ENCODE data around the gene PCDHB8.
"Not testable (repeated sequence)": the region's sequence is repeated elsewhere in the genome, so short reads cannot be mapped to it uniquely, and the experiment has no call there.

Gene PCDHB8

GRCh38 chr5:141184117-141184855, 6.7 kb downstream of the PCDHB8 start:
- not testable (repeated sequence) for DNase-seq

- DNase-seq: peak; percentile 50
These were observed 9.4 kb downstream of the PCDHB8 start, which contains the start of gene PCDHB9 for GRCh38 chr5:141186897-141187512. PCDHB9 (plus strand) TSS chr5:141187161; CDS start chr5:141187319, 158 bp downstream.

GRCh38 chr5:141188682-141189081, 11.1 kb downstream of the PCDHB8 start:
- DNase-seq: not testable (repeated sequence)

GRCh38 chr5:141189131-141189530, 11.5 kb downstream of the PCDHB8 start:
- not testable (repeated sequence) for DNase-seq

GRCh38 chr5:141192110-141192725, 14.6 kb downstream of the PCDHB8 start, which contains the start of gene PCDHB10:
PCDHB10 (plus strand) TSS chr5:141192353; CDS start chr5:141192553, 200 bp downstream.
- peak; percentile 60 for DNase-seq

DNA sequence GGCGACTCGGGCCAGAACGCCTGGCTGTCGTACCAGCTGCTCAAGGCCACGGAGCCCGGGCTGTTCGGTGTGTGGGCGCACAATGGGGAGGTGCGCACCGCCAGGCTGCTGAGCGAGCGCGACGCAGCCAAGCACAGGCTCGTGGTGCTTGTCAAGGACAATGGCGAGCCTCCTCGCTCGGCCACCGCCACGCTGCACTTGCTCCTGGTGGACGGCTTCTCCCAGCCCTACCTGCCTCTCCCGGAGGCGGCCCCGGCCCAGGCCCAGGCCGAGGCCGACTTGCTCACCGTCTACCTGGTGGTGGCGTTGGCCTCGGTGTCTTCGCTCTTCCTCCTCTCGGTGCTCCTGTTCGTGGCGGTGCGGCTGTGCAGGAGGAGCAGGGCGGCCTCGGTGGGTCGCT, 16.7 kb downstream of the PCDHB8 start:
- DNase-seq: not testable (repeated sequence)

DNA sequence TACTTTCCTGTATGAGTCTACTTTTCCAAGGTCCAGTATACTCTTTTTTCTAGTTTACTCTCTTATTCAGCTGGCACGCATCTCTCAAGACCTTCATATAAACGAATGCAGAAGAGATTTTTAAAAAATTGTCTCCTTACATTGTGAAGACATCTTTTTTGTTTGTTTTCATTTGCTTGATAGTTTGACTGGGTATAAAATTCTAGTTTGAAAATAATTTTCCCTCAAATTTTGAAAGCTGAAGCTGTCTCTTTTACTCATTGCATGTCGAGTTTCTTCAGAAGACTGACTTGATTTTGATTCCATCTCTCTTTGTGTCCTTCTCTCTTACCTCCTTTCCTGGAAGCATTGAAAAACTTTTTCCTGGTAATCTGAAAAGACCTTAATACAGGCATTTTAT, 18.8 kb downstream of the PCDHB8 start:
- no peak for DNase-seq

- peak; percentile 68 for DNase-seq
These were observed 22.0 kb downstream of the PCDHB8 start, which contains the start of gene PCDHB11 for GRCh38 chr5:141199359-141200235. PCDHB11 (plus strand) TSS chr5:141199627; CDS start chr5:141199775, 148 bp downstream.

GRCh38 chr5:141201126-141201525, 23.5 kb downstream of the PCDHB8 start:
- DNase-seq: not testable (repeated sequence)

- not testable (repeated sequence) for DNase-seq
These were observed 24.1 kb downstream of the PCDHB8 start for GRCh38 chr5:141201646-141202045.

DNA sequence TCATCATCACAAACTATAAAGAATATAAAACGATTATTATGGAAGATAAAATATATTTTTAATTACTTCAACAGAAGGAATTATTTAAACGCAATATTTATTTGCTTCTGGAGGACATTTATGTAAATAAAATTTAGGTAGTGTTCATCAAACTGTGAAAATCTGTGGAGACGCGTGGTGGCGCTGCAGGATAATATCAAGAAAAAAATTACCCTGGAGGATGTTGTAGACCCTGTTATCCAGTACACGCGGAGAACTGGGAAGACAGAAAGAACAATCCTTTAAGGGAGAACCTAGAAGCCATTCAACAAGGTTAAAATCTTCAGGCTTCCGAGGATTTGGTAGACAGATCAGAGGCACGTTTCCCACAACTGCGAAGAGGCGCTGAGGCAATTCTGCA, 30.9 kb downstream of the PCDHB8 start, which contains the start of gene PCDHB12:
TSS of gene PCDHB12 (plus strand) at position 242 of the 400 bp plus-strand sequence. CDS start 189 bp downstream, outside the sequence.
- DNase-seq: peak; percentile 52

- not testable (repeated sequence) for DNase-seq
These were observed 32.7 kb downstream of the PCDHB8 start for GRCh38 chr5:141210281-141210680.

- DNase-seq: not testable (repeated sequence)
These were observed 33.3 kb downstream of the PCDHB8 start for GRCh38 chr5:141210849-141211248.

DNA sequence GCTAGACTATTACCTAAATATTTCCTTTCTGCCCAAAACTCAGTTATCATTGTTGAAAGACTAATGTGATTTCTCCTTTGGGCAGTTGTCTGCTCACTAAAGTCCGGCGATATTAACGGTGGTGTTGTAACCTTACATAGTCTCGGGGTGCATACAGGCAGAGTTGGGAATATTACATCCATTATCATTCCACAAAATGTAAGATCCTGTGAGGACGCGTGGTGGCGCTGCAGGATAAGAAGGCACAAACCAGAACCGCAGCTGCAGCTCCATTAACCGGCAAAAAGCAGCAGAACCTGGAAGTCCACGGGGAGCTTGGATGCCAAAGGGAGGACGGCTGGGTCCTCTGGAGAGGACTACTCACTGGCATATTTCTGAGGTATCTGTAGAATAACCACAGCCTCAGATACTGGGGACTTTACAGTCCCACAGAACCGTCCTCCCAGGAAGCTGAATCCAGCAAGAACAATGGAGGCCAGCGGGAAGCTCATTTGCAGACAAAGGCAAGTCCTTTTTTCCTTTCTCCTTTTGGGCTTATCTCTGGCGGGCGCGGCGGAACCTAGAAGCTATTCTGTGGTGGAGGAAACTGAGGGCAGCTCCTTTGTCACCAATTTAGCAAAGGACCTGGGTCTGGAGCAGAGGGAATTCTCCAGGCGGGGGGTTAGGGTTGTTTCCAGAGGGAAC, 36.2 kb downstream of the PCDHB8 start, which contains the start of gene PCDHB13:
TSS of gene PCDHB13 (plus strand) at position 264 of the 684 bp plus-strand sequence. CDS start at position 469, 205 bp downstream.
- peak; percentile 17 for DNase-seq

DNA sequence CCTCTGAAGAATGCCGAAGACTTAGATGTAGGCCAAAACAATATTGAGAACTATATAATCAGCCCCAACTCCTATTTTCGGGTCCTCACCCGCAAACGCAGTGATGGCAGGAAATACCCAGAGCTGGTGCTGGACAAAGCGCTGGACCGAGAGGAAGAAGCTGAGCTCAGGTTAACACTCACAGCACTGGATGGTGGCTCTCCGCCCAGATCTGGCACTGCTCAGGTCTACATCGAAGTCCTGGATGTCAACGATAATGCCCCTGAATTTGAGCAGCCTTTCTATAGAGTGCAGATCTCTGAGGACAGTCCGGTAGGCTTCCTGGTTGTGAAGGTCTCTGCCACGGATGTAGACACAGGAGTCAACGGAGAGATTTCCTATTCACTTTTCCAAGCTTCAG, 37.0 kb downstream of the PCDHB8 start:
- not testable (repeated sequence) for DNase-seq

DNA sequence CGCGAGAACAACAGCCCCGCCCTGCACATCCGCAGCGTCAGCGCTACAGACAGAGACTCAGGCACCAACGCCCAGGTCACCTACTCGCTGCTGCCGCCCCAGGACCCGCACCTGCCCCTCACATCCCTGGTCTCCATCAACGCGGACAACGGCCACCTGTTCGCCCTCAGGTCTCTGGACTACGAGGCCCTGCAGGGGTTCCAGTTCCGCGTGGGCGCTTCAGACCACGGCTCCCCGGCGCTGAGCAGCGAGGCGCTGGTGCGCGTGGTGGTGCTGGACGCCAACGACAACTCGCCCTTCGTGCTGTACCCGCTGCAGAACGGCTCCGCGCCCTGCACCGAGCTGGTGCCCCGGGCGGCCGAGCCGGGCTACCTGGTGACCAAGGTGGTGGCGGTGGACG, 37.9 kb downstream of the PCDHB8 start:
- DNase-seq: not testable (repeated sequence)

GRCh38 chr5:141216035-141216434, 38.4 kb downstream of the PCDHB8 start:
- not testable (repeated sequence) for DNase-seq

- DNase-seq: peak; percentile 73
These were observed 45.7 kb downstream of the PCDHB8 start, which contains the start of gene PCDHB14 for GRCh38 chr5:141223112-141223783. PCDHB14 (plus strand) TSS chr5:141223343; CDS start chr5:141223506, 163 bp downstream.

GRCh38 chr5:141224844-141225243, 47.3 kb downstream of the PCDHB8 start:
- DNase-seq: not testable (repeated sequence)

- not testable (repeated sequence) for DNase-seq
These were observed 47.8 kb downstream of the PCDHB8 start for GRCh38 chr5:141225421-141225820.

Data from NCI-H82 (cell line).